Caco-2 (cell line): ENCODE results near the gene MAD1L1. TPM values are rescaled to one million over a fixed set of nuclear protein-coding genes. Genes with fewer than 3 reads are reported as not detected.

ENCODE experiments used
- BruUV-seq: library from RNA; stranded (reverse); fragments of 400-500 nt; replicated peaks from 2 replicates; lab custom pipeline; 2021; lab: Mats Ljungman, UMichigan
- CTCF ChIA-PET: fragments of 300-600 bp; sonication (Branson Sonifier 250); formaldehyde crosslinking; loops from one replicate; lab custom pipeline; 2022; ENCODE audit warnings: antibody characterized with exemption; lab: Charles Lee
- POLR2A ChIA-PET: fragments of 300-600 bp; sonication (Branson Sonifier 250); formaldehyde crosslinking; loops from one replicate; lab custom pipeline; 2022; ENCODE audit warnings: antibody characterized with exemption; lab: Charles Lee
- DNase-seq, 2 experiments: peaks; one replicate each; pipeline versions ENCODE4 v3.0.0 to v3.0.0-alpha.2; 2020 to 2022
- H3K27me3 ChIP-seq: replicated peaks from 2 replicates; pipeline ENCODE4 v1.6.0; 2011; ENCODE audit warnings: low read length; ENCODE audit not compliant: control insufficient read depth, insufficient read depth
- H3K36me3 ChIP-seq: 2 replicates; pipeline ENCODE4 v1.5.1; 2011; ENCODE audit warnings: low read length; ENCODE audit not compliant: control insufficient read depth, insufficient read depth
- H3K4me1 ChIP-seq: fragments of 250-450 bp; sonication (Bioruptor Pico); 2 replicates; pipeline ENCODE4 v1.5.1; 2020; ENCODE audit warnings: mild to moderate bottlenecking
- H3K4me3 ChIP-seq: 2 replicates; pipeline ENCODE4 v1.5.1; 2011; ENCODE audit warnings: low read depth, mild to moderate bottlenecking, control low read depth, low read length
- H3K9me3 ChIP-seq: fragments of 250-450 bp; sonication (Bioruptor Pico); 2 replicates; pipeline ENCODE4 v1.5.1; 2020; ENCODE audit warnings: mild to moderate bottlenecking, moderate library complexity
- H3K27ac Mint-ChIP-seq: one replicate; pipeline ENCODE4 v1.8.0; 2022; ENCODE audit warnings: mixed read lengths; ENCODE audit not compliant: unreplicated experiment
- H3K27me3 Mint-ChIP-seq: one replicate; pipeline ENCODE4 v1.8.0; 2022; ENCODE audit warnings: mixed read lengths; ENCODE audit not compliant: insufficient read depth, unreplicated experiment
- H3K36me3 Mint-ChIP-seq: one replicate; pipeline ENCODE4 v1.8.0; 2022; ENCODE audit warnings: mild to moderate bottlenecking, mixed read lengths; ENCODE audit not compliant: insufficient read depth, unreplicated experiment
- H3K4me1 Mint-ChIP-seq: one replicate; pipeline ENCODE4 v1.8.0; 2022; ENCODE audit warnings: low read depth, mixed read lengths; ENCODE audit not compliant: unreplicated experiment
- H3K4me3 Mint-ChIP-seq: one replicate; pipeline ENCODE4 v1.8.0; 2022; ENCODE audit warnings: mild to moderate bottlenecking, moderate library complexity, mixed read lengths; ENCODE audit not compliant: unreplicated experiment
- H3K9me3 Mint-ChIP-seq: one replicate; pipeline ENCODE4 v1.8.0; 2022; ENCODE audit warnings: mixed read lengths; ENCODE audit not compliant: unreplicated experiment
- CTCF ChIP-seq, 2 experiments: fragments of 200-600 bp in 1 of 2; IDR thresholded peaks; 1 replicate in 1 of 2; 2 replicates in 1 of 2; pipeline versions ENCODE4 v1.5.1 to v1.8.0; 2011 to 2022; ENCODE audit warnings: antibody characterized with exemption in 1 of 2, control low read depth in 1 of 2, inconsistent platforms in 1 of 2, low read depth in 1 of 2, low read length in 1 of 2, mild to moderate bottlenecking in 1 of 2, moderate library complexity in 1 of 2; ENCODE audit not compliant: insufficient read depth in 1 of 2, severe bottlenecking in 1 of 2, unreplicated experiment in 1 of 2
- intact Hi-C: fragments of 100-400 bp; cut with micrococcal nuclease; formaldehyde crosslinking; loops from one replicate; pipeline ENCODE4 v1.10.0; 2022; ENCODE audit not compliant: unreplicated experiment
- total RNA-seq: library from RNA; stranded (reverse); gene quantifications from 2 replicates; pipeline ENCODE4 v1.2.3, GENCODE V29; 2022

MAD1L1 gene
- total RNA-seq, 1 experiment from 2014 or later: 58.6 TPM

DNA sequence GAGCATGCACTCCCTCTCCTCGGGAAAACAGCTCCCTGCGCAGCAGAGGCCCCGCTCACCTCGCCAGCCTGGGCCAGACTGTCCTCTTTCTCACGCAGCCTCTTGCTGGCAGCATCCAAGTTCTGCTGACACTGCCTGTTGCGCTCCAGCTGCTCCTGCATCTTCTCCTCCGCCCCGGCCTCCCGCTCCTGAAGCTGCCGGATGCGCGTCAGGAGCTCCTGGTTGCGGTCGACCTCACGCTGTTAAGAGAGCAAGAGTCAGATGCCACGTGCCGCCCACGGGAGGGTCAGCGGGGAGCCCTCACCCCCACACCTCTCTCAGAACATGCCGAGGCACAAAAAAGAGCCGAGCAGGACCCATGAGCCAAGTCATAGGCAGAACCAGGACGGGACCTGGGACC lies 10.2 kb downstream of the MAD1L1 start:
- TF ChIP-seq CTCF (IDR thresholded peaks at IDR 0.05; ENCODE audit: insufficient read depth in 1 of 2, low read depth in 1 of 2, low read length in 1 of 2, severe bottlenecking in 1 of 2, unreplicated experiment in 1 of 2): no peak
- intact Hi-C loops: no loop called here
- no peak for DNase-seq
- no TSS peak for BruUV-seq
- Mint-ChIP-seq H3K27me3 (no peaks in the 10 kb centered on the region), H3K4me1 (no peaks in the 10 kb centered on the region), H3K36me3 (peaks cover 57% of the 10 kb centered on the region), H3K4me3 (no peak overlapping the region), H3K27ac (no peak overlapping the region), H3K9me3 (no peaks in the 10 kb centered on the region)
- H3K9me3 ChIP-seq: no peaks in the 10 kb centered on the region
- H3K27me3 ChIP-seq: no peaks in the 10 kb centered on the region
- H3K36me3 ChIP-seq: peaks cover 2% of the 10 kb centered on the region; the same call in 1 of the 2 replicates
- H3K4me3 ChIP-seq: no peak overlapping the region
- H3K4me1 ChIP-seq: no peaks in the 10 kb centered on the region
- CTCF ChIA-PET: no interaction called here
- POLR2A ChIA-PET: no interaction called here

GRCh38 chr7:2220954-2221353 lies 11.8 kb downstream of the MAD1L1 start:
- intact Hi-C loops: no loop called here
- Histone ChIP-seq H3K36me3 (peaks cover 3% of the 10 kb centered on the region; the same call in 1 of the 2 replicates), H3K4me3 (no peak overlapping the region), H3K9me3 (no peaks in the 10 kb centered on the region), H3K27me3 (no peaks in the 10 kb centered on the region), H3K4me1 (no peaks in the 10 kb centered on the region)
- Mint-ChIP-seq H3K27ac (no peak overlapping the region), H3K4me1 (no peaks in the 10 kb centered on the region), H3K27me3 (no peaks in the 10 kb centered on the region), H3K36me3 (peaks cover 73% of the 10 kb centered on the region), H3K9me3 (no peaks in the 10 kb centered on the region), H3K4me3 (no peak overlapping the region)
- CTCF ChIA-PET: no interaction called here
- no TSS peak for BruUV-seq
- POLR2A ChIA-PET: interaction anchor here (0.6 kb wide), 1 partner anchor 732 kb away, joined by 5 read pairs; no protein-coding TSS in a partner anchor
- TF ChIP-seq CTCF (IDR thresholded peaks at IDR 0.05; ENCODE audit: insufficient read depth in 1 of 2, low read depth in 1 of 2, low read length in 1 of 2, severe bottlenecking in 1 of 2, unreplicated experiment in 1 of 2): no peak
- no peak for DNase-seq

- Mint-ChIP-seq H3K9me3 (no peaks in the 10 kb centered on the region), H3K27ac (no peak overlapping the region), H3K4me3 (no peak overlapping the region), H3K27me3 (no peaks in the 10 kb centered on the region), H3K4me1 (no peaks in the 10 kb centered on the region), H3K36me3 (peaks cover 73% of the 10 kb centered on the region)
- BruUV-seq: no TSS peak
- no peak overlapping the region for H3K4me3 ChIP-seq
- no peaks in the 10 kb centered on the region for H3K4me1 ChIP-seq
- intact Hi-C loops: no loop called here
- TF ChIP-seq CTCF (IDR thresholded peaks at IDR 0.05; ENCODE audit: insufficient read depth in 1 of 2, low read depth in 1 of 2, low read length in 1 of 2, severe bottlenecking in 1 of 2, unreplicated experiment in 1 of 2): no peak
- H3K9me3 ChIP-seq: no peaks in the 10 kb centered on the region
- peaks cover 6% of the 10 kb centered on the region for H3K36me3 ChIP-seq
- ChIA-PET CTCF (no interaction called here), POLR2A (interaction anchor here (0.6 kb wide), 1 partner anchor 731 kb away, joined by 5 read pairs; no protein-coding TSS in a partner anchor)
- H3K27me3 ChIP-seq: no peaks in the 10 kb centered on the region
- no peak for DNase-seq
Observed at GRCh38 chr7:2220506-2220905, 12.2 kb downstream of the MAD1L1 start.
